GM19438 (cell line): ENCODE data around the gene CDC7.
A peak's percentile ranks its signal among the peaks of the same experiment; 100 is the strongest.
"Not testable (repeated sequence)": the region's sequence is repeated elsewhere in the genome, so short reads cannot be mapped to it uniquely, and the experiment has no call there.

Source experiments
- ATAC-seq: cut with Tn5 transposase; IDR thresholded peaks from one replicate; pipeline ENCODE4 v1.9.1; 2021; ENCODE audit warnings: low read depth; ENCODE audit not compliant: unreplicated experiment

Gene CDC7

DNA sequence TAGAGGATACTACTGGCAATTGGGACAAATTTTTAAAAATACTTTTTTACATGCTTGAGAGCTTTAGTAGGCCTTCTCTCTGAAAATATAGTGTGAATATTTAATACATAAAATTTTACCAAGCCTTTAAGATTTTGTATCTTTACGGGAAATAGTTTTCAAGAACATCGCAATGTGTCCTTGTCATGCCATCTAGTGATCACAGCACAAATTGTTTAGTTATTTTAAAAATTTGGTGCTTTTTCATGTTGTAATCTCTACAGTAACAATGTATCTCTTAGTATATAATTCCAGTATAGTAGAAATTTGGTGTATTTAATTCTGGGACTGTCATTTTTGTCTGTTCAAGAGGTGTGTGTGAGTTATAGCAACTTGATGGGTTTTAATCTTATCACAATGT lies 6.7 kb downstream of the CDC7 start:
- ATAC-seq, result no peak

DNA sequence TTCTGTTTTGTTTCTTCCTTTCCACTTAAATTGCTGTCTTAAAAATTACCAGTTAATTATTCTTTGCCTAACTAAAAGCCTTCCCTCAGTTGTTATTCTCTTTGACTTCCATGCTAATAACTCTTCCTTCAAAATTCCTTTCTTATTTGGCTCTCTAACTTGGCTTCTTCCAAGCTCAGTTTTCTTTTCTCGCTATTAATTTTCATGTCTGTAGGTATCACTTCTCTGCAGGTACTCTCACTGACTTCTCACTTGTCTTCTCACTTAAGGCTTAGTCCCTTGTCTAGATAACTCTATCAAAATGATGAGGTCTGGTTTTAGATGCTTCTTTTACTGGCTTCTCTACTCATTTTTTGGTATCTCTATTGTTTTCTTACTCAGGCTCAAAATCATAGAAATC lies 10.1 kb downstream of the CDC7 start:
- ATAC-seq, result no peak

DNA sequence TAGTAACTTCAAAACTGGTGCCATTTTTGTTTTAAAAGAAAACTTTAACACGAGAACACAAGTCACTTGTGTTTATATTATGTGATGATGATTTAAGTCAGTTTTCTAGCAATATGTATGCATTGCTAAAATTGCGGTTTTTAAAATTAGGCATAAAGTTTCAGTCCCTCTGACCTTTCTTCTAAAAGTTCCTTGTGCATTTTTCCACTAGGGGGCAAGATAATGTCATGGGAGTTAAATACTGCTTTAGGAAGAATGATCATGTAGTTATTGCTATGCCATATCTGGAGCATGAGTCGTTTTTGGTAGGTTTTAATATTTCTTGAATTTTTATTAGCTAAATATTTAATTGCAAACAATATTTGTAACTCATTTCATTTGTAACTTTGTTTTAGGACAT lies 10.7 kb downstream of the CDC7 start:
- ATAC-seq, result no peak

DNA sequence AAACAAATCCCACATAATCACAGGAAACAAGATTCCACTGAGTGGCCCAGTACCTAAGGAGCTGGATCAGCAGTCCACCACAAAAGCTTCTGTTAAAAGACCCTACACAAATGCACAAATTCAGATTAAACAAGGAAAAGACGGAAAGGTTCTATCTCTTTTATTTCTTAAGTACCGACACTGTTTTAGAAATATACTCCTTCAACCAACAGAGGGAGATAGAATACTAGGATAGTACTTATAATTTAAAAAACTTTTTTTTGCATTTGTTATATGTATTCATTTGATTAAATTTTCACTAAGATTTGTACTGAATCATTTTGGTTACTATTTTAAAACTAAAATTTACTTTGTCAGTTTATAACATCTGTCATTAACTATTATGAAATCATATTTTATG lies 12.5 kb downstream of the CDC7 start:
- no peak for ATAC-seq

DNA sequence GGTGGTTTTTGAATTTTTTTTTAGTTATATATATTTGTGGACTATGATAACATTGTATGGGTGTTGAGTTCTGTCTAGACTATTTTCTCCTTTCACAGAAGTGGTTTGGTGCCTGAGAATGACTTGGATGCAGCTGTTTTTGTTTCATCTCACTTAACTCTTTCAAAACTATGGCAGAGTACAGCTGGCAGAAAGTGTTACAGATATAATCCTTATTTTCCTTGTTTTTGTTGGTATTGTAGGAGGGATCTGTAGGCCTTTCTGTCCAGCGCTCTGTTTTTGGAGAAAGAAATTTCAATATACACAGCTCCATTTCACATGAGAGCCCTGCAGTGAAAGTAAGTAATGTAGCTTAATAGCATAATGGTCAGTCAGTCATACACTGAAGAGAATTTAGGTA lies 13.1 kb downstream of the CDC7 start:
- no peak for ATAC-seq

DNA sequence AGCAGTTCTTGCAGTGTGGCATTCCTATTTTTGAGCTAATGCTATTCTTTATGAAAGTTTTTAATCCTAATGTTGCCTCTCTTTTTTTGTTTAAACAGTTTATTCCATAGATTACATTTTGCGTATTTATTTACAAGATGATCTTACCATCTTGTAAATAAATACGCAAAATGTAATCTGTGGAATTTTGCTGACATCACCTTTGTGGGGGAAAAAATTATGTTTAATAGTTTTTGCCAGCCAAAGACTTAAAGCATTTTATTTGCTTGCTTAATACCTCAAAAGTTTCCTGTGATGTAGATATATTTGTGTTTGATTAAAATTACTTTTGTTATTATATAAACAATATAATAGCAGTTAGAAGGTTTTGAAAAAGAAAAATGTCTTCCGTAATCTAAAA lies 15.3 kb downstream of the CDC7 start:
- ATAC-seq, result no peak

DNA sequence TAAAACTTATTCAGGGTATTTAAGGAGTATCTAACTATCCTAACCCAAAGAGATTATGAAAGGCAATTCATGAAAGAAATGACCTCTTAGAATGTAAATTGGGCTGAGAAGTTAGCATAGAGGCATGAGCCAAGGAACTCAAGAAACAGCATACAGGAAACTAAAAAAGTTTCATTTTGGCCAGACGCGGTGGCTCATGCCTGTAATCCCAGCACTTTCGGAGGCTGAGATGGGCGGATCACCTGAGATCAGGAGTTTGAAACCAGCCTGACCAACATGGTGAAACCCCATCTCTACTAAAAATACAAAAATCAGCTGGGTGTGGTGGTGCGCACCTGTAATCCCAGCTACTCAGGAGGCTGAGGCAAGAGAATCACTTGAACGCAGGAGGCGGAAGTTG lies 16.0 kb downstream of the CDC7 start:
- ATAC-seq, result not testable (repeated sequence)

DNA sequence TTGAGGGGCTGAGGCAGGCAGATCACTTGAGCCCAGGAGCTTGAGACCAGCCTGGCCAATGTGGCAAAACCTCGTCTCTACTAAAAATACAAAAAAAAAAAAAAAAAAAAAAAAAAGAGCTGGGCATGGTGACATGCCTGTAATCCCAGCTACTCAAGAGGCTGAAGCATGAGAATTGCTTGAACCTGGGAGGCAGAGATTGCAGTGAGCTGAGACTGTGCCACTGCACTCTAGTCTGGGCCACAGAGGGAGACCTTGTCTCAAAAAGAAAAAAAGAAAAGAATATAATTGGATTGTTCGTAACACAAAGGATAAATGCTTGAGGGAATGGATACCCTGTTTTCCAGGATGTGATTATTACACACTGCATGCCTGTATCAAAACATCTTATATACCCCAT lies 18.5 kb downstream of the CDC7 start:
- not testable (repeated sequence) for ATAC-seq

DNA sequence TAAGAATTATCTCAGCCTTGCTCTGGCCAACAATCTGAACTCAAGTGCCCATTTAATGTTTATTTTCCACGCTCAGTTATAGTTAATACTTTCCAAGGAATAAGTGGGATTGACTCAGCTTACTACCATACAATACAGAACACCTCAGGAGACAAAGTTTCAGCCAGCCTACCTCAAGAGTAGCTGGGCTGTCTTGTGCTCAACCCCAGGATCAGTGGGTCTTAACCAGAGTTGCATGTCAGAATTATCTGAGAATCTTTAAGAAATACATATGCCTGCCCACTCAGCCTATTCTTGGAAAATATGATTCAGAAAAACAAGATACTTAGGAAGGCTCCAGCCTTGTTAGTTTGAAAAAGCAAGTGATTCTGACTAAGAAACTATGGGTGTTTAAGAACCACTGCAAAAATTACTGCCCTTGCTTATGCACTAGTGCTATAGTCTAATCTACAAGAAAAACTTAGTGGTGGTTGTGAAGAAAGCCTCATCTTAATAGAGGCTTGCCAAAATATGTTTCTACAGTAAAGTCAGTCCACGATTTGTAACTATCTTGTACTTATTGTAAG lies 20.4 kb downstream of the CDC7 start:
- ATAC-seq, result no peak

DNA sequence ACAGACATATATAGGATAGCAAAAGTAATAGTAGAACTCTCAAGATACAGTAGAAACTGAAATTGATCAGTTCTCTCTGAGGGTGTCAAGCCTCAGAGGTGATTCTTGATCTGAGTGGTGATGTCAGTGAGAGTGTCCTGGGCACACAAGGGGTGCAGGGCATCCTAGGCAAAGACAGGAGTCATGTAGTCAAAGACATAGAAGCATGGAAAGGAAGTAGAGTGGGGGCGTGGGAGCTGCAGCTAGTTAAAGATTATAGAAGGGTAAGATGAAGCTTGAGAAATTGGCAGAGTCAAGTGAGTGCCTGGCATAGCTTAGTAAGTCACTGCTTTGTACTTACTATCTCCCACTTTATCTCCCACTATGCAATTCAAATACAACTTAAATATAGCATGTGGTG lies 22.8 kb downstream of the CDC7 start:
- ATAC-seq, result peak; percentile 93

DNA sequence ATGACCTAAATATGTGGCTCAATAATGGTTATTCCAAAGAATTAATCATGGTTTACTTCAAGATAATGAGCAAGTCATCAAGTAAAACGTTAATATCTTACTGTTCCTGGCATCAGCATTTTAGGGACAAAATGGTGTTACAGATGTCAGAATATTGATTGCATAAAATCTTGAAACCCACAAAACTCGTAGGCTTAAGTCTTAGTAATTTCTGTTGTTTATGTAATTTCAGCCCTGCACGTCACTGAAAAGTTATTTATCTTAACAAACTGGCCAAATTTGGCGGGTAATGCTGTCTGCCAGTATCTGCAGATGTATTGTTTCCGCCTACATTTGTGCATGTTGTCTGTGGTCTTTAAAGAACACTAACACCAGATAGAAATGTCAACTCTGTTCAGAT lies 25.8 kb downstream of the CDC7 start:
- ATAC-seq, result no peak

DNA sequence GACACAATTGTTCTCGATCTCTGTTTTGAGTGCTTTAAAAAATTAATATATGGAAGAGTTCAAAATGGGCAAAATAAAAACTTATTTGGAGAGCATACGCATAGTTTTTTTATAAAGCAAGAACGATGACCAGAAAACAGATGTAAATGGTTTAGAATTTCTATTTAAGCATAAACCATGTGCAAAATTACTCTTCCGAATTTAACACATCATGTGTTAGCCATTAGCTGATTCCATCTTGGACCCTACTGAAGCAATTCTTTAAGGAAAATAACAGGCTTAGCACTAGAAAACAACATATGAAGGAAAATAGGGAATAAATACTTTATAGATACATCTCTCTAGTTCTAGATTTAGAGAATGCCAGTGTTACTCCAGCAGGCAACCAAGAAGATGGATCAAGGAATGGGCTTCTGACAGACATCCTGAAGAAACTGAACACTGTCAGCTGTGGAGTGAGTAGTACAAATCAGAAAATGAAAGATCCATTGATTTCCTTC lies 26.7 kb downstream of the CDC7 start:
- no peak for ATAC-seq

DNA sequence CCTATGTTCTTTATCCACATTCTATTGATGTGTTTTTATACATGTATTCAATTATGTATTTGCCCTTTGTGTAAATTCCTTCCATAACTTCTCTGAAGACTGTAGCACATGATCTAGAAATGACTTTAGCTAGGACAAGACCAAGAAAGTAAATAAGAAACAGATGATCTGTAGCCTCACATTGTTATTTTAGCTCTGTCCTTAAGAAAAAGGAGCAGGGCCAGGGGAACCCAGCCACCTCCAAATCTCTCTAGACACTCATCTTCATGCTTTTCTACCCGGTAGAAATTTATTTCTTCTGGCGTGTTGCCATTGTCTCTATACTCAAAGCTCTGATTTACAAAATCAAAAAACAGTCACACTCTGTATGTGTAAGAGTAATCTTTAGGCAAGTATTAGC lies 27.1 kb downstream of the CDC7 start:
- ATAC-seq, result no peak

DNA sequence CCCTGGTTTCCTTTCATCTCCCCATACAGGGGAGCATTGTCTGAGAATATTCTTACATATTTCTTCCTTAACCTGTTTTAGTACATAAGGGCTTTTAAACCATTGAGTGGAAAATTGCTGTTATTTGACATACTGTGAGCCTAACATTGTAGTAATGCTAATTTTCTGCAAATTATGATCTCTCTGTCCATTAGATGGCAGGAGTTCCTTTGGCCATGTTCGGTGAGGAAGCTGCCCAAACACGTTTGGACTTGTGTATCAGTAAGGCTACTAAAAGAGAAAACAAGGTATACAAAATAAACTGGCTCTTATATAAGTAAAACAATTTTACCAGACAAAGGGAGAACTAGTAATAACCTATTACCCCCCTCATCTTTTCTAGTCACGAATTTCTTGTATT lies 29.2 kb downstream of the CDC7 start:
- no peak for ATAC-seq

DNA sequence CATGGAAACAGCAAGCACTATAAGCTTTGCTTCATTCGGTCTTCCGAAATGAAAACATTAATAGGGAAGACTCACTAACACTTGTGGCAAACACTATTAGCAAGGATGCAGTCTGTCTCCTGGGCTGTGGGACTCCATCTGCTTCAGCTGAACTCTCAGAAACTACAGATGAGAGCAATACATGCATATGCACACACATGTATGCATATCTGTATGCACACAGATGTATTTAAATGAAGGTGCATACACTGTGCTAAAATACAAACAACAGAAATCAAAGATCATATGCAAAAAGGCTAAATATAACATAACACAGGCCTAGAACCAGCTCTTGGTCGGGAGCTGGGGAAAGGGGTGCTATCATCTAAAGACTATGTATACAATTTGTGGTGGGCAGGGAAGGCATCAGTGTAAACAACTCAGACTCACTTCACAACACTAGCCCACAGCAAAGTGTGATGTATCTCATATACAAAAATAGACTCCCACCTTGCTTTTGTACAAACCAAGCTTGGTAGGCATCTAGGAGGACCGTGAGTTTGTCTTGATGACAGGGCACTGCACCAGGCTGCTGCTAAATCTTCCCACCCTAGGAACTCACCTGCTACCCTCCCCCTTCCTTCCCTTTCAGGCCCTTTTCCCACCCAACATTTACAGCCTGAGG lies 32.8 kb downstream of the CDC7 start:
- ATAC-seq, result no peak

DNA sequence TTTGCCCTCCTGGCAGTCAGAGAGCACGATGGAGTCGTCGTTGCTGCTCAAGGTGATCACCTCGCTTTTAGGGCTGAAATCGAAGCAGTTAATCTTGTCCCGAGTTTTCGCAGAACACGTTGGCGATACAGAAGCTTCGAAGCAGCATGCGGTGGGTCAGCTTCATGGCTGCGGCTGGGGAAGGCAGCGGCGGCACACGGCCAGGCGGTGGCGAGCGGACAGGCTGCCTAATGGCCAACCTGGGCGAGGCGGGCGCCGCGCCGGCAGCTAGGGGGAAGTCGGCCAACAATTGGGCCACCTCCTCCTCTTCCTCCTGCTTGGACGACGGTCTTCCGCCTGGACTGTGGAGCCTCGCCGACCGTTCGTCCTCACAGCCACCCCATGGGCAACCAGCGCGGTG lies 34.8 kb downstream of the CDC7 start:
- ATAC-seq, result no peak

DNA sequence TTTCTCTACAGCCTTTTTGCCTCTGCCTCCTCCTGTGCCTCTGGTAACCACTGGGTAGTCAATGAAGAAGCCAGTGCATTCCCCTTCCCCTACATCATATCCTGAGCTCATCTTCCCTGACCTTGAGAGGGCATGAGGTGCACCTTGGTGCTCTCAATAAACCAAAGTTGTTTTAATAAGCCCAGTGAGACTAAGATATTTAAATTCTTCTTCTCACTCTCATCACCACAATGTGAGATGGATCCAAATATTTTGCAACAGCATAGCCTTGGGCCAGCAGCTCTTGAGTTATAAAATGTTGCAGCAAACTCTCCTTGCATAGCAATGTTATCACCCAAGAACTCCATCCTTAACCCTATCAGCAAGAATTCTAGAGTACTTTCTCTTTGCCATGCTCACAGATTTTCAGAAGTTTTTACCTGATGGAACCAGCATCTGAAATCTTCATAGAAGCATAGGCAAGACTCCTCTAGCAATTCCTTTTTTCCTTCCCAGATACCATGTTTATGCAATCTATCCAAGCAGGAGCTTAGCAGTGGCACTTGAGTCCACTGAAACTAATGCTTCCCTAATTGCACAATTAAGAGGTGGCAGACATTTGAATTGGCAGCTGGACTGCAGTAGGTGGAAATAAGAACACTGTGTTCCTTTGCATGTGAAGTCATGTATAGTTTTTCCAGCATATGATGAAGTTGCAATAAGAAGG lies 36.8 kb downstream of the CDC7 start:
- no peak for ATAC-seq

DNA sequence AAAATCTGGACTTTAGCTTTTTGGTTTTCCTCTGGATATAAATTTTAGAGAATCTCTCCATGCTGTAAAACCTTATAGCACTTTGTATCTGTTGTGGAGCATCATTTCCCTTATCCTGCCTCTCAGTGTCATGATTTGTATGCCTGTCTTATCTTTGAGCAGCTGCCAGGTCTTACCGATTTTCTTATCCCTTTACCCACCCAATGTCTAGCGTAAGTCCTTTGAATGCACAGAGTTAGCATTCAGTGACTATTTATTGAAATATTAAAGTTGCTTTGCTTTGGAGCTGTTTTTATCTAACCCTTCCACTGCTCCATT lies 37.3 kb downstream of the CDC7 start:
- no peak for ATAC-seq

DNA sequence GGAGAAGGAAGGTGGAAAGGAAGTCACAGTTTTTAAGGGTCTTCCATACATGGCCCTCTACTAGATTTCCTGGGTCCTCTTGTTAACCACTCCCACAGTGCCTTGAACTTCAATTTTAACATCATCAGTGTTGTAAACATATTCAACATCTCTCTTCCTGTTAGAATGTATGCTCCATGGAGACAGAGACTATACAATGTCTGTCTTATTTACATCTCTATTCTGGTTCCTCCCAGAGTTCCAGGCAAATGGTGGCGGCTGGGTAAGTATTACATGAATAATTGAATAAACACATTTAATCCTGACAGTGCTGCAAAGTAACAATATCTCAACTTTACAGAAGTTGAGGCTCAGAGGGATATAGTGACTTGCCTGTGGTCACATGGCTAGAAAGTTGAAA lies 40.3 kb downstream of the CDC7 start:
- no peak for ATAC-seq

DNA sequence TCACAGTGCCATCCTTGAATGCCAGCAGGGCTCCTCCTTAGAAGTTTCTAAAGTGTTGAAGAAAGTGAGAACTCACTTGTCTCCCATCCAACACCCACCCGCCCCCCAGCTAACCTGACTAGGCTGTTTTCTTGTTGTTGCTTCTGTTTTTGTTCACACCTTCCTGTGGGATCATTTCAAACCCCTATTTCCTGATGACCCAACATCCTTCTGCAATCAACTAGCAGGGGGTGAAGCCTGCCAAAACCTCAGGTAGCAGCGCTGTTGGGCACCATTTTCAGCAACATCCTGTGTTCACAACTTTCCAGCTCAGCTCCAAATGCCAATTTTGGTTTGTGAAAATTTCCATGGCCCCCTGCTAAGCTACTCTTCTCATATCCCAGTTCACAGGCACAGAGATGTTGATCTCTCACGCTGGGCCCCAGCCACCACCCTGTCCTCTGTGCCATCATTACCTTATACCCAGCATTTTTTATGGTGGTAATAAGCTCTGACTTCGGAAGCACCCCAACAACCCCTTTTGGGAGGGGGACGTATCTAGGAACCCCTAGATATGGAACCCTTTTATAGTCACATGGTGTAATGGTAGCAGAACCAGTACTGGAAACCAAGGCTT lies 41.4 kb downstream of the CDC7 start:
- no peak for ATAC-seq

DNA sequence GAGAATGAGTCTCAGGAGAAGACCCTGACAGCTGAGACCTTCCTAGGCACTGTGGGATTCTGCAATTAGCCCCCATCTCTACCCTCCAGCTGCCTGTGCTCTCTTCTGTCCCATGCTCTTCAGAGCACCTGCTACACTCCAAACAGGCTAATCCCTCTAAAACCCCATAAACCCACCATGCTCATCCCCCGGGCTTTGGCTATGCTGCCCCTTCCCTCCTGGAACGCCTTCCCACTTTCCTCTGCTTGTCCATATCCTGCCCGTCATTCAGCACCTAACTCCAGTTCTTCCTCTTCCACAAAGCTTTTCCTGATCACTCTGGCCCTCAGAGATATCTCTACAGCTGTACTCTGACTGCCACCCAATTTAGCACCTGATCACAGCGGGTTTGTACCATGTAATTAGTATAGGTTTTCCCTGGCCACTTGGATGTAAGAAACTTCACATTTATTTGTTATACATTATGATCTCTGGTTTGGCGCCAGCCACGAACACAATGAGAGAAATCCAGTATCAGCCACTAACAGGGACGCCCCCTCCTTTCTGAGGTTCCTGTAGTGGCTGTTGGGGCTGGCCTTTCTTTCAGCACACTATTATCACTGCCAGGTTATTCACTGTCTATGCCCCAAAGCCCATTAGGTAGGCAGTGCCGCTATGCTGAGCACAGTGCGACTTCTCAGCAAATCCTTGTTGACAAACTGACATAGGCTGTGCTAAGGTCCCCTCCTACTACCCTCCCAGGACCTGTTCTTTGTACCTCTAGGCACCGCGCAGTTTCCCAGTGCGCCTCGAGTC lies 45.1 kb downstream of the CDC7 start:
- no peak for ATAC-seq
